ENCODE data around the gene CRNKL1. TPM values are rescaled to one million over a fixed set of nuclear protein-coding genes. Genes with fewer than 3 reads are reported as not detected.

The CRNKL1 gene
- total and polyA plus RNA-seq, 2 donors (not counting 3 experiments of a cell fraction or from before 2014, with no cell fraction given) = 4.9 to 22.3 TPM

GRCh38 chr20:20036756-20037155 lies 15.5 kb downstream of the CRNKL1 start:
- H3K27me3 ChIP-seq (ENCODE audit: control insufficient read depth in 2 of 2, insufficient read depth in 2 of 2, low read length in 2 of 2) = no peaks in the 10 kb centered on the region
- no peak for FAIRE-seq
- intact Hi-C loops (cut with micrococcal nuclease) (no loop called here), dilution Hi-C loops (cut with MboI; ENCODE audit: extremely low pct_ligation_motif_present, low sequenced_read_pairs) (no loop called here)
- H3K36me3 ChIP-seq (ENCODE audit: control insufficient read depth in 2 of 2, extremely low read depth in 1 of 2, insufficient read depth in 2 of 2, low read length in 2 of 2) = peaks cover 28 to 54% of the 10 kb centered on the region in 2 experiments
- H3K9ac ChIP-seq (replicated peaks; ENCODE audit: extremely low read depth, insufficient read depth, low read length) = no peak overlapping the region
- no peak overlapping the region for H3K4me2 ChIP-seq (ENCODE audit: insufficient read depth, low read length)
- H4K20me1 ChIP-seq (replicated peaks; ENCODE audit: control insufficient read depth, extremely low read depth, insufficient read depth, low read length) = no peaks in the 10 kb centered on the region
- no peaks in the 10 kb centered on the region for H3K9me1 ChIP-seq (replicated peaks; ENCODE audit: control insufficient read depth, extremely low read depth, insufficient read depth, low read length)
- TF ChIP-seq MAX (IDR thresholded peaks at IDR 0.05; ENCODE audit: insufficient read depth, insufficient read length) (no peak), JUN (IDR thresholded peaks at IDR 0.05; ENCODE audit: borderline replicate concordance, insufficient read depth, insufficient read length, low read depth) (no peak), FOS (IDR thresholded peaks at IDR 0.05; ENCODE audit: borderline replicate concordance, insufficient read depth, low read length) (no peak), MYC (IDR thresholded peaks at IDR 0.05; ENCODE audit: low read depth, low read length) (no peak), EZH2 (IDR thresholded peaks at IDR 0.05; ENCODE audit: borderline replicate concordance, low read depth, low read length, severe bottlenecking) (no peak), GATA2 (IDR thresholded peaks at IDR 0.05; ENCODE audit: insufficient read depth, insufficient read length, low read depth, low read length) (no peak), POLR2A (IDR thresholded peaks at IDR 0.05; ENCODE audit: low read depth, low read length) (no peak), CTCF (IDR thresholded peaks at IDR 0.05; ENCODE audit: extremely low read depth in 1 of 2, insufficient read depth in 1 of 2, low read depth in 1 of 2, low read length in 2 of 2) (no peak), POLR2AphosphoS5 (IDR thresholded peaks at IDR 0.05; ENCODE audit: insufficient read depth, low read depth, low read length) (no peak)
- no peaks in the 10 kb centered on the region for H3K79me2 ChIP-seq (ENCODE audit: control insufficient read depth, insufficient read depth, low read length)
- peaks cover 19% of the 10 kb centered on the region for H3K4me1 ChIP-seq (ENCODE audit: control insufficient read depth, extremely low read depth, insufficient read depth, low read length)
- DNase-seq (ENCODE audit: low read depth, low spot score) = no peak
- POLR2A ChIA-PET = no interaction called here
- H2AFZ ChIP-seq (ENCODE audit: low read depth, low read length) = no peak overlapping the region
- H3K9me3 ChIP-seq (replicated peaks; ENCODE audit: control insufficient read depth, insufficient read depth, low read length) = no peaks in the 10 kb centered on the region
- CTCF ChIA-PET = interaction anchor here (1.5 to 2.2 kb wide), 2 partner anchors 10 to 16 kb away, joined by 3 to 6 read pairs; partner anchors contain the start of genes CFAP61 and CRNKL1
- BruUV-seq (replicated peaks) = no TSS peak
- H3K4me3 ChIP-seq (replicated peaks in 1 of 3; ENCODE audit: insufficient read depth in 1 of 3, low read depth in 1 of 3, low read length in 3 of 3) = no peak overlapping the region
- peak overlapping the region; percentile 25 for H3K27ac ChIP-seq (ENCODE audit: insufficient read depth, low read depth, low read length)

All from endothelial cell of umbilical vein (primary cell).